Stimulated activated CD8-positive, alpha-beta memory T cell treated with anti-CD3 and anti-CD28 coated beads, Interleukin-7, amount 100 ng/mL, for 1 hour (primary cell): ENCODE results near the gene FGF10.

ENCODE experiments used
- DNase-seq, 2 donors: peaks; one replicate each; pipeline ENCODE4 v3.0.0-alpha.2; 2020; ENCODE audit warnings: low read depth in 2 of 2

FGF10 gene

GRCh38 chr5:44356231-44356630, 33.0 kb downstream of the FGF10 start:
- no peak for DNase-seq

- no peak for DNase-seq
These were observed 43.3 kb downstream of the FGF10 start for GRCh38 chr5:44345871-44346270.

GRCh38 chr5:44336708-44337107, 52.5 kb downstream of the FGF10 start:
- no peak for DNase-seq

- no peak for DNase-seq
These were observed 54.6 kb downstream of the FGF10 start for GRCh38 chr5:44334622-44335021.

- no peak for DNase-seq
These were observed 56.8 kb downstream of the FGF10 start for GRCh38 chr5:44332285-44332971.

GRCh38 chr5:44331471-44332050, 57.7 kb downstream of the FGF10 start:
- no peak for DNase-seq

- DNase-seq, result no peak
These were observed 59.5 kb downstream of the FGF10 start for GRCh38 chr5:44329716-44330115.

GRCh38 chr5:44321144-44321725, 68.0 kb downstream of the FGF10 start:
- DNase-seq, result no peak

GRCh38 chr5:44320188-44320587, 69.0 kb downstream of the FGF10 start:
- no peak for DNase-seq

GRCh38 chr5:44318883-44319282, 70.3 kb downstream of the FGF10 start:
- no peak for DNase-seq

- no peak for DNase-seq
These were observed 76.8 kb downstream of the FGF10 start for GRCh38 chr5:44312374-44312773.

GRCh38 chr5:44300551-44300950, 88.7 kb downstream of the FGF10 start:
- no peak for DNase-seq

GRCh38 chr5:44299394-44299793, 89.8 kb downstream of the FGF10 start:
- no peak for DNase-seq

GRCh38 chr5:44294516-44294915, 94.7 kb downstream of the FGF10 start:
- no peak for DNase-seq

- DNase-seq, result no peak
These were observed 96.5 kb downstream of the FGF10 start for GRCh38 chr5:44292736-44293135.

- DNase-seq, result no peak
These were observed 110.8 kb downstream of the FGF10 start for GRCh38 chr5:44278469-44278868.

- no peak for DNase-seq
These were observed 113.3 kb downstream of the FGF10 start for GRCh38 chr5:44275908-44276307.

GRCh38 chr5:44275329-44275728, 113.9 kb downstream of the FGF10 start:
- DNase-seq, result no peak

GRCh38 chr5:44267909-44268308, 121.3 kb downstream of the FGF10 start:
- DNase-seq, result no peak

- DNase-seq, result no peak
These were observed 122.2 kb downstream of the FGF10 start for GRCh38 chr5:44266882-44267576.

GRCh38 chr5:44265713-44266112, 123.5 kb downstream of the FGF10 start:
- DNase-seq, result no peak

- DNase-seq, result no peak
These were observed 128.4 kb downstream of the FGF10 start for GRCh38 chr5:44260793-44261192.
